H9 (cell line): ENCODE data around the gene OSGIN1. TPM values are rescaled to one million over a fixed set of nuclear protein-coding genes. Genes with fewer than 3 reads are reported as not detected.

ENCODE experiments used
- DNase-seq: peaks from one replicate; pipeline ENCODE4 v3.0.0-alpha.2; 2017
- H2AFZ ChIP-seq: one replicate; pipeline ENCODE4 v1.6.1; 2013; ENCODE audit warnings: mild to moderate bottlenecking, low read length, control low read depth, moderate library complexity
- H2AK5ac ChIP-seq: 2 replicates; pipeline ENCODE4 v1.6.1; 2013; ENCODE audit warnings: low read length, control low read depth, mixed read lengths; ENCODE audit not compliant: insufficient read length
- H2BK120ac ChIP-seq: one replicate; pipeline ENCODE4 v1.6.1; 2013; ENCODE audit warnings: low read depth, mild to moderate bottlenecking, low read length, control low read depth, inconsistent platforms; ENCODE audit not compliant: poor library complexity, severe bottlenecking
- H2BK12ac ChIP-seq: 2 replicates; pipeline ENCODE4 v1.6.1; 2013; ENCODE audit warnings: low read length, control low read depth, mixed read lengths, low read depth; ENCODE audit not compliant: insufficient read length
- H2BK15ac ChIP-seq: 2 replicates; pipeline ENCODE4 v1.6.1; 2013; ENCODE audit warnings: low read depth, low read length, control low read depth
- H2BK20ac ChIP-seq: one replicate; pipeline ENCODE4 v1.6.1; 2013; ENCODE audit warnings: low read depth, mild to moderate bottlenecking, low read length, control low read depth, inconsistent platforms; ENCODE audit not compliant: poor library complexity, severe bottlenecking
- H2BK5ac ChIP-seq: 2 replicates; pipeline ENCODE4 v1.6.1; 2013; ENCODE audit warnings: low read length, control low read depth, mixed read lengths; ENCODE audit not compliant: insufficient read length
- H3K14ac ChIP-seq: 2 replicates; pipeline ENCODE4 v1.6.1; 2013; ENCODE audit warnings: low read length, control low read depth; ENCODE audit not compliant: insufficient read depth
- H3K18ac ChIP-seq: 2 replicates; pipeline ENCODE4 v1.6.1; 2013; ENCODE audit warnings: low read depth, mild to moderate bottlenecking, mixed read lengths, low read length, control low read depth; ENCODE audit not compliant: insufficient read length
- H3K23ac ChIP-seq: 2 replicates; pipeline ENCODE4 v1.6.1; 2013; ENCODE audit warnings: low read length, control low read depth, mixed read lengths, low read depth; ENCODE audit not compliant: insufficient read length
- H3K23me2 ChIP-seq: 2 replicates; pipeline ENCODE4 v1.6.1; 2013; ENCODE audit warnings: low read depth, mild to moderate bottlenecking, mixed read lengths, low read length, control low read depth; ENCODE audit not compliant: insufficient read length, poor library complexity, severe bottlenecking
- H3K27ac ChIP-seq: 2 replicates; pipeline ENCODE4 v1.5.1; 2013; ENCODE audit warnings: low read length, control low read depth, mixed read lengths, low read depth; ENCODE audit not compliant: insufficient read length
- H3K27me3 ChIP-seq: 2 replicates; pipeline ENCODE4 v1.6.1; 2013; ENCODE audit warnings: low read length, control low read depth, inconsistent platforms; ENCODE audit not compliant: insufficient read depth
- H3K4ac ChIP-seq: 2 replicates; pipeline ENCODE4 v1.6.1; 2013; ENCODE audit warnings: low read depth, mild to moderate bottlenecking, control low read depth, inconsistent platforms, low read length, moderate library complexity
- H3K4me1 ChIP-seq: 2 replicates; pipeline ENCODE4 v1.6.1; 2013; ENCODE audit warnings: low read length, control low read depth, inconsistent platforms; ENCODE audit not compliant: insufficient read depth
- H3K4me2 ChIP-seq: 2 replicates; pipeline ENCODE4 v1.6.1; 2013; ENCODE audit warnings: low read length, control low read depth, mixed read lengths; ENCODE audit not compliant: insufficient read length, insufficient read depth
- H3K56ac ChIP-seq: 2 replicates; pipeline ENCODE4 v1.6.1; 2013; ENCODE audit warnings: low read depth, mild to moderate bottlenecking, mixed read lengths, low read length, control low read depth; ENCODE audit not compliant: insufficient read length
- H3K79me1 ChIP-seq: 2 replicates; pipeline ENCODE4 v1.6.1; 2013; ENCODE audit warnings: low read depth, mild to moderate bottlenecking, moderate library complexity, low read length, control low read depth, inconsistent platforms; ENCODE audit not compliant: insufficient read depth, poor library complexity, severe bottlenecking
- H3K79me2 ChIP-seq: 2 replicates; pipeline ENCODE4 v1.6.1; 2013; ENCODE audit warnings: low read length, control low read depth, inconsistent platforms; ENCODE audit not compliant: insufficient read depth
- H3K9ac ChIP-seq: 2 replicates; pipeline ENCODE4 v1.6.1; 2013; ENCODE audit warnings: low read length, control low read depth, mixed read lengths; ENCODE audit not compliant: insufficient read length; ENCODE audit errors: extremely low read depth
- H3K9me3 ChIP-seq: one replicate; pipeline ENCODE4 v1.6.1; 2013; ENCODE audit warnings: low read depth, low read length, inconsistent platforms; ENCODE audit not compliant: control insufficient read depth
- H3T11ph ChIP-seq: one replicate; pipeline ENCODE4 v1.6.1; 2013; ENCODE audit warnings: mild to moderate bottlenecking, low read length, control low read depth, inconsistent platforms
- H4K20me1 ChIP-seq: one replicate; pipeline ENCODE4 v1.6.1; 2013; ENCODE audit not compliant: control insufficient read depth, insufficient read length, insufficient read depth
- H4K5ac ChIP-seq: 2 replicates; pipeline ENCODE4 v1.6.1; 2013; ENCODE audit warnings: low read depth, mild to moderate bottlenecking, mixed read lengths, low read length, control low read depth; ENCODE audit not compliant: insufficient read length
- H4K8ac ChIP-seq: replicated peaks from 2 replicates; pipeline ENCODE4 v1.6.1; 2013; ENCODE audit warnings: low read length, control low read depth, mixed read lengths, low read depth; ENCODE audit not compliant: insufficient read length
- H4K91ac ChIP-seq: 2 replicates; pipeline ENCODE4 v1.6.1; 2013; ENCODE audit warnings: low read depth, mild to moderate bottlenecking, moderate library complexity, mixed read lengths, low read length, control low read depth; ENCODE audit not compliant: insufficient read length
- H3K27ac Mint-ChIP-seq, 3 experiments: 2 replicates in 2 of 3; 3 replicates in 1 of 3; pipeline ENCODE4 v1.8.0; 2020 to 2021; ENCODE audit warnings: mixed read lengths in 3 of 3, mild to moderate bottlenecking in 1 of 3, moderate library complexity in 1 of 3
- H3K27me3 Mint-ChIP-seq: 2 replicates; pipeline ENCODE4 v1.8.0; 2021; ENCODE audit warnings: low read depth, mild to moderate bottlenecking, moderate library complexity, mixed read lengths
- H3K36me3 Mint-ChIP-seq, 3 experiments: 2 replicates in 2 of 3; 3 replicates in 1 of 3; pipeline ENCODE4 v1.8.0; 2020 to 2021; ENCODE audit warnings: low read depth in 3 of 3, mixed read lengths in 3 of 3; ENCODE audit not compliant: insufficient read depth in 1 of 3
- H3K4me1 Mint-ChIP-seq, 2 experiments: 2 replicates each; pipeline ENCODE4 v1.8.0; 2020; ENCODE audit warnings: mixed read lengths in 2 of 2
- H3K4me3 Mint-ChIP-seq, 2 experiments: 2 replicates in 1 of 2; 3 replicates in 1 of 2; pipeline ENCODE4 v1.8.0; 2020 to 2021; ENCODE audit warnings: mild to moderate bottlenecking in 2 of 2, mixed read lengths in 2 of 2, moderate library complexity in 1 of 2
- H3K9me3 Mint-ChIP-seq, 2 experiments: 2 replicates in 1 of 2; 3 replicates in 1 of 2; pipeline ENCODE4 v1.8.0; 2020; ENCODE audit warnings: mild to moderate bottlenecking in 2 of 2, mixed read lengths in 2 of 2, moderate library complexity in 1 of 2
- WGBS: extraction: QIAGEN DNeasy Blood & Tissue Kit; methylation state at CpG from one replicate; pipeline ENCODE4 v1.1.7; 2013; ENCODE audit warnings: missing lambda C conversion rate, low lambda C conversion rate, mixed read lengths; ENCODE audit not compliant: insufficient read length; ENCODE audit errors: extremely low coverage; 5-methylcytosine and 5-hydroxymethylcytosine counted together
- total RNA-seq: library from RNA; stranded (reverse); gene quantifications from 2 replicates; pipeline ENCODE4 v1.2.1, GENCODE V29; 2021
- TF ChIP-seq, protein P1 (sequence below): fragments of 200-600 bp; sonication (generic); conservative IDR thresholded peaks from 3 replicates; pipeline ENCODE4 v1.8.0; 2021; ENCODE audit warnings: antibody characterized with exemption, mild to moderate bottlenecking

Gene OSGIN1
- total RNA-seq, 1 experiment from 2014 or later = 0.63 TPM

DNA sequence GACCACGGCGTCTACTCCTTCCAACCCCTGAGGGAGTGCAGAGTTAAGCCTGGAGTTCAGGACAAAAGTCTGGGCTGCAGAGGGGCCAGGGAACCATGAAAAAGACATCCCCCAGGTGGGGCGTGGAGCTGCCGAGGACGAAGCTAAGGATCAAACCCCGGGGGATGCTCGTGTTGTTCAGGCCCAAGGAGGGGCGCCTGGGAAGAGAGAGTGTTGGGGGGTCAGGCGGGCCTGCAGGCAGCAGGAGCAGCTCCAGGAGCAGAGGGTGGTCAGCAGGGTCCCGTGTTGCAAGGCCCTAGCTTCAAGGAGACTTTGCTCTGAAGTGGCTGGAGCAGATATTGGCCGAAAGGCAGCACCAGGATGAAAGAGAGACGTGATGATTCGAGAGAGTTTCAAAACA lies 41.7 kb downstream of the OSGIN1 start:
- no peaks in the 10 kb centered on the region for H3K9me3 Mint-ChIP-seq
- peaks cover 0 to 15% (median 2%) of the 10 kb centered on the region in 3 experiments; a peak in 5 of 7 replicates for H3K36me3 Mint-ChIP-seq
- WGBS = no CpG with 5 or more reads among the region's 13 CpGs
- Histone ChIP-seq H3K23ac (no peak overlapping the region), H3K23me2 (no peaks in the 10 kb centered on the region), H3K56ac (no peak overlapping the region), H3T11ph (no peak overlapping the region), H4K5ac (no peak overlapping the region), H3K79me1 (no peaks in the 10 kb centered on the region), H3K9ac (no peak overlapping the region), H3K9me3 (no peaks in the 10 kb centered on the region), H4K20me1 (no peaks in the 10 kb centered on the region), H3K18ac (no peak overlapping the region), H2AK5ac (no peak overlapping the region), H2BK15ac (no peak overlapping the region), H2BK20ac (no peak overlapping the region), H2BK12ac (no peak overlapping the region), H3K27ac (no peak overlapping the region), H3K27me3 (no peaks in the 10 kb centered on the region), H2AFZ (no peak overlapping the region), H3K14ac (no peak overlapping the region), H3K4ac (no peak overlapping the region; the same call in 1 of the 2 replicates), H3K4me1 (no peaks in the 10 kb centered on the region), H2BK120ac (no peak overlapping the region), H4K91ac (no peak overlapping the region), H4K8ac (no peak overlapping the region), H2BK5ac (no peak overlapping the region), H3K4me2 (no peak overlapping the region), H3K79me2 (no peaks in the 10 kb centered on the region)
- H3K27me3 Mint-ChIP-seq = peaks cover 3% of the 10 kb centered on the region
- no peak overlapping the region for H3K27ac Mint-ChIP-seq
- no peak overlapping the region for H3K4me3 Mint-ChIP-seq
- TF ChIP-seq, protein P1, sequence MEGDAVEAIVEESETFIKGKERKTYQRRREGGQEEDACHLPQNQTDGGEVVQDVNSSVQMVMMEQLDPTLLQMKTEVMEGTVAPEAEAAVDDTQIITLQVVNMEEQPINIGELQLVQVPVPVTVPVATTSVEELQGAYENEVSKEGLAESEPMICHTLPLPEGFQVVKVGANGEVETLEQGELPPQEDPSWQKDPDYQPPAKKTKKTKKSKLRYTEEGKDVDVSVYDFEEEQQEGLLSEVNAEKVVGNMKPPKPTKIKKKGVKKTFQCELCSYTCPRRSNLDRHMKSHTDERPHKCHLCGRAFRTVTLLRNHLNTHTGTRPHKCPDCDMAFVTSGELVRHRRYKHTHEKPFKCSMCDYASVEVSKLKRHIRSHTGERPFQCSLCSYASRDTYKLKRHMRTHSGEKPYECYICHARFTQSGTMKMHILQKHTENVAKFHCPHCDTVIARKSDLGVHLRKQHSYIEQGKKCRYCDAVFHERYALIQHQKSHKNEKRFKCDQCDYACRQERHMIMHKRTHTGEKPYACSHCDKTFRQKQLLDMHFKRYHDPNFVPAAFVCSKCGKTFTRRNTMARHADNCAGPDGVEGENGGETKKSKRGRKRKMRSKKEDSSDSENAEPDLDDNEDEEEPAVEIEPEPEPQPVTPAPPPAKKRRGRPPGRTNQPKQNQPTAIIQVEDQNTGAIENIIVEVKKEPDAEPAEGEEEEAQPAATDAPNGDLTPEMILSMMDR = no peak
- no peak for DNase-seq
- peaks cover 12 to 40% of the 10 kb centered on the region in 2 experiments for H3K4me1 Mint-ChIP-seq
